ENCODE data around the gene RPL13A. TPM values are rescaled to one million over a fixed set of nuclear protein-coding genes. Genes with fewer than 3 reads are reported as not detected.

Gene RPL13A
- total RNA-seq, 1 donor from 2014 or later = 2,617 TPM

DNA sequence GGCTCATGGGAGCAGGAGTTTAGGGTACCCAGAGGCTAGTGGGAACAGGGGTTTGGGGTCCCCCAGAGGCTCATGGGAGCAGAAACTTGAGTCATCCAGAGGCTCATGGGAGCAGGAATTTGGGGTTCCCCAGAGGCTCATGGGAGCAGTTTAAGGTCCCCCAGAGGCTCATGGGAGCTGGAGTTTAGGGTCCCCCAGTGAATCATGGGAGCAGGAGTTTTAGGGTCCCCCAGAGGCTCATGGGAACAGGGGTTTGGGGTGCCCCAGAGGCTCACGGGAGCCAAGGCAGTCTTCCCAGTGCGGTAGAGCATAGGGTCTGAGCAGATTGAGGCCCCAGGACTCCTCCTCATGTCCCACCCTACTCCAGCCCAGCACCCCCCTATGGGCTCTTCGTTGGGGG lies 22.0 kb upstream of the RPL13A start:
- DNase-seq (ENCODE audit: extremely low spot score, unreplicated experiment) = no peak
- H3K27me3 Mint-ChIP-seq (ENCODE audit: unreplicated experiment) = no peaks in the 10 kb centered on the region
- TF ChIP-seq, protein P1, sequence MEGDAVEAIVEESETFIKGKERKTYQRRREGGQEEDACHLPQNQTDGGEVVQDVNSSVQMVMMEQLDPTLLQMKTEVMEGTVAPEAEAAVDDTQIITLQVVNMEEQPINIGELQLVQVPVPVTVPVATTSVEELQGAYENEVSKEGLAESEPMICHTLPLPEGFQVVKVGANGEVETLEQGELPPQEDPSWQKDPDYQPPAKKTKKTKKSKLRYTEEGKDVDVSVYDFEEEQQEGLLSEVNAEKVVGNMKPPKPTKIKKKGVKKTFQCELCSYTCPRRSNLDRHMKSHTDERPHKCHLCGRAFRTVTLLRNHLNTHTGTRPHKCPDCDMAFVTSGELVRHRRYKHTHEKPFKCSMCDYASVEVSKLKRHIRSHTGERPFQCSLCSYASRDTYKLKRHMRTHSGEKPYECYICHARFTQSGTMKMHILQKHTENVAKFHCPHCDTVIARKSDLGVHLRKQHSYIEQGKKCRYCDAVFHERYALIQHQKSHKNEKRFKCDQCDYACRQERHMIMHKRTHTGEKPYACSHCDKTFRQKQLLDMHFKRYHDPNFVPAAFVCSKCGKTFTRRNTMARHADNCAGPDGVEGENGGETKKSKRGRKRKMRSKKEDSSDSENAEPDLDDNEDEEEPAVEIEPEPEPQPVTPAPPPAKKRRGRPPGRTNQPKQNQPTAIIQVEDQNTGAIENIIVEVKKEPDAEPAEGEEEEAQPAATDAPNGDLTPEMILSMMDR (IDR thresholded peaks at IDR 0.05) = no peak
- H3K4me3 Mint-ChIP-seq (ENCODE audit: unreplicated experiment) = no peak overlapping the region
- no peaks in the 10 kb centered on the region for H3K9me3 Mint-ChIP-seq (ENCODE audit: unreplicated experiment)
- H3K4me1 Mint-ChIP-seq (ENCODE audit: unreplicated experiment) = peaks cover 7% of the 10 kb centered on the region
- no peak overlapping the region for H3K27ac Mint-ChIP-seq (ENCODE audit: unreplicated experiment)
- peaks cover 3% of the 10 kb centered on the region for H3K36me3 Mint-ChIP-seq (ENCODE audit: unreplicated experiment)

DNA sequence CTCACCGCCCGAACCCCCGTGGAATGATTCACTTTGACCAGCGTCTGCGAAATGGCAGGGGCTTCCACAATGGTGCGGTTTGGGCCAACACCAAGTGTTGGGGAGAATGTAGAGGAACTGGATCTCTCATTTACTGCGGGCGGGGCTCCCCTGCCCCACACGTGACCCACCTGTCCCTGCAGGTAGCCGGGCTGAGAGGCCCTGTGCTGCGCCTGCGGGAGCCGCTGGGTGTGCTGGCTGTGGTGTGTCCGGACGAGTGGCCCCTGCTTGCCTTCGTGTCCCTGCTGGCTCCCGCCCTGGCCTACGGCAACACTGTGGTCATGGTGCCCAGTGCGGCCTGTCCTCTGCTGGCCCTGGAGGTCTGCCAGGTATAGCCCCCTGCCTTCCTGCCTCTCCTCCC lies 19.2 kb upstream of the RPL13A start:
- TF ChIP-seq, protein P1 (IDR thresholded peaks at IDR 0.05) = no peak
- Mint-ChIP-seq H3K9me3 (ENCODE audit: unreplicated experiment) (no peaks in the 10 kb centered on the region), H3K27ac (ENCODE audit: unreplicated experiment) (peak overlapping the region; percentile 98), H3K4me1 (ENCODE audit: unreplicated experiment) (peaks cover 8% of the 10 kb centered on the region), H3K4me3 (ENCODE audit: unreplicated experiment) (no peak overlapping the region), H3K27me3 (ENCODE audit: unreplicated experiment) (no peaks in the 10 kb centered on the region), H3K36me3 (ENCODE audit: unreplicated experiment) (peaks cover 3% of the 10 kb centered on the region)
- no peak for DNase-seq (ENCODE audit: extremely low spot score, unreplicated experiment)

DNA sequence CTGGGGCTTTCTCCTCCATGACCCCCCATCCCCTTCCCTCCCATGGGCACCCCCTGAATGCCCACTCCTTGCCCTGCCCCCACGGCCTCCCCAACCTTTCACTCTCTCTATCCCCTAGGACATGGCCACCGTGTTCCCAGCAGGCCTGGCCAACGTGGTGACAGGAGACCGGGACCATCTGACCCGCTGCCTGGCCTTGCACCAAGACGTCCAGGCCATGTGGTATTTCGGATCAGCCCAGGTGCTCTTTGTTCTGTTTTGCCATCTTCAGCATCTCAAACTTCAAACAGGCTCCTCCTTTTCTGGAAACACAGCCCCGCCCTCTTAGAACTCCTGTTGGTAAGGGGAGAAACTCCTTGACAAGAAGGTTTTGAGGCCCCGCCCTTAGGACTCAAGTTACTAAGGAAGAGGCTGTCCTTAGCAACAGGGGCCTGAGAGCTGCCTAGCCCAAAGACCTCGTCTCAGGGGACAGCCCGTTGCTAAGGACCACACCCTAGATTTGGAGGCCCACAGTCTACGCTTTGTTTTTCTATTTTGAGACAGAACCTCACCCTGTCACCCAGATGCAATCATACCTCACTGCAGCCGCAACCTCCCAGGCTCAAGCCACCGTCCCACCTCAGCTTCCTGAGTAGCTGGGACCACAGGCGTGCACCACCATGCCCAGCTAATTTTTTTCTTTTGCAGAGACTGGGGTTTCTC lies 18.5 kb upstream of the RPL13A start:
- Mint-ChIP-seq H3K4me3 (ENCODE audit: unreplicated experiment) (peak overlapping the region; percentile 47), H3K4me1 (ENCODE audit: unreplicated experiment) (peaks cover 13% of the 10 kb centered on the region), H3K9me3 (ENCODE audit: unreplicated experiment) (no peaks in the 10 kb centered on the region), H3K27ac (ENCODE audit: unreplicated experiment) (peak overlapping the region; percentile 98), H3K36me3 (ENCODE audit: unreplicated experiment) (peaks cover 3% of the 10 kb centered on the region), H3K27me3 (ENCODE audit: unreplicated experiment) (no peaks in the 10 kb centered on the region)
- TF ChIP-seq, protein P1 (IDR thresholded peaks at IDR 0.05) = no peak
- peak; percentile 90 for DNase-seq (ENCODE audit: extremely low spot score, unreplicated experiment)

DNA sequence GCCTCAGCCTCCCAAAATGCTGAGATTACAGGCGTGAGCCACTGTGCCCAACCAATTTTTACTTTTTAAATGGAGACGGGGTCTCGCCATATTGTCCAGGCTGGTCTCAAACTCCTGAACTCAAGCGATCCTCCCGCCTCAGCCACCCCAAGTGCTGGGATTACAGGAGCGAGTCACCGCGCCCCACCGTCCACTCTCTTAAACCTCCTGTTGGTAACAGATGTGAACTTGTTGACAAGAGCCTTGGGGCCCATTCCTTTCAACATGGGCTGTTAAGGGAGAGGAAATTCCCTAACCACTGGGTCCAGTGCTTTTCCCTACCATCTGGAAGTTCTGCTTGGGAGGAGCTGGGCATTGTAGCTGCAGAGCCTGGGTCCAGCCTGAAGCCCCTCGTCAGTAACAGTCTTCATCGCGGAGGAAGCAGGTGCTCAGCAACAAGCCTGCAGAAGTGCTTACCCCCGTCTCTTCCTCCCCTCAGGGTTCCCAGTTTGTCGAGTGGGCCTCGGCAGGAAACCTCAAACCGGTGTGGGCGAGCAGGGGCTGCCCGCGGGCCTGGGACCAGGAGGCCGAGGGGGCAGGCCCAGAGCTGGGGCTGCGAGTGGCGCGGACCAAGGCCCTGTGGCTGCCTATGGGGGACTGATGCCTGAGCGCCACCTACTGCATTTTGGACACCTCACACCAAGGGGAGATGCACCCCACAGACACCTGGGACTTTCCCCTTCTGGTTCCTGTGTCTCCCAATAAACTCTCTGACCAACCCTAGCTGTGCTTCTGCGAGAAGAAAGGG lies 17.4 kb upstream of the RPL13A start:
- H3K4me1 Mint-ChIP-seq (ENCODE audit: unreplicated experiment) = peaks cover 20% of the 10 kb centered on the region
- H3K27me3 Mint-ChIP-seq (ENCODE audit: unreplicated experiment) = no peaks in the 10 kb centered on the region
- DNase-seq (ENCODE audit: extremely low spot score, unreplicated experiment) = no peak
- no peak overlapping the region for H3K4me3 Mint-ChIP-seq (ENCODE audit: unreplicated experiment)
- H3K27ac Mint-ChIP-seq (ENCODE audit: unreplicated experiment) = peak overlapping the region; percentile 71
- TF ChIP-seq, protein P1 (IDR thresholded peaks at IDR 0.05) = peak; percentile 9
- H3K36me3 Mint-ChIP-seq (ENCODE audit: unreplicated experiment) = peaks cover 3% of the 10 kb centered on the region
- no peaks in the 10 kb centered on the region for H3K9me3 Mint-ChIP-seq (ENCODE audit: unreplicated experiment)

DNA sequence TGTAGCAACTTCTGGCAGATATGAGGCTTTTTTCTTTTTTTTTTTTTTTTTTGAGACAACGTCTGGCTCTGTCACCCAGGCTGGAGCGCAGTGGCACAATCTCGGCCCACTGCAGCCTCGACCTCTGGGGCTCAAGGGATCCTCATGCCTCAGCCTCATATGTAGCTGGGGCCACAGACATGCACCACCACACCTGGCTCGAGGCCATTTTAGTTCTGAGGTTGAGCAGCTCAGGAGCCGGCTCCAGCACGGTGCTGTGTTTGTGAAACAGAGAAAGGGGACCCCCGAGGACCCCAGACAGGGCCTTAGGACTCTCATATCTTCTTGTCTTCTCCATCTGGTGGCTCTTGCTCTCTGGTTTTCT lies 16.8 kb upstream of the RPL13A start:
- H3K9me3 Mint-ChIP-seq (ENCODE audit: unreplicated experiment) = no peaks in the 10 kb centered on the region
- no peaks in the 10 kb centered on the region for H3K27me3 Mint-ChIP-seq (ENCODE audit: unreplicated experiment)
- TF ChIP-seq, protein P1 (IDR thresholded peaks at IDR 0.05) = no peak
- H3K4me1 Mint-ChIP-seq (ENCODE audit: unreplicated experiment) = peaks cover 20% of the 10 kb centered on the region
- peak overlapping the region; percentile 71 for H3K27ac Mint-ChIP-seq (ENCODE audit: unreplicated experiment)
- peaks cover 3% of the 10 kb centered on the region for H3K36me3 Mint-ChIP-seq (ENCODE audit: unreplicated experiment)
- no peak overlapping the region for H3K4me3 Mint-ChIP-seq (ENCODE audit: unreplicated experiment)
- DNase-seq (ENCODE audit: extremely low spot score, unreplicated experiment) = no peak
